ENCODE measurements around the gene ADK. TPM values are rescaled to one million over a fixed set of nuclear protein-coding genes. Genes with fewer than 3 reads are reported as not detected.

ADK gene
- total and polyA plus RNA-seq, 10 donors = 11.1 to 40.5 (median 32.1) TPM

DNA sequence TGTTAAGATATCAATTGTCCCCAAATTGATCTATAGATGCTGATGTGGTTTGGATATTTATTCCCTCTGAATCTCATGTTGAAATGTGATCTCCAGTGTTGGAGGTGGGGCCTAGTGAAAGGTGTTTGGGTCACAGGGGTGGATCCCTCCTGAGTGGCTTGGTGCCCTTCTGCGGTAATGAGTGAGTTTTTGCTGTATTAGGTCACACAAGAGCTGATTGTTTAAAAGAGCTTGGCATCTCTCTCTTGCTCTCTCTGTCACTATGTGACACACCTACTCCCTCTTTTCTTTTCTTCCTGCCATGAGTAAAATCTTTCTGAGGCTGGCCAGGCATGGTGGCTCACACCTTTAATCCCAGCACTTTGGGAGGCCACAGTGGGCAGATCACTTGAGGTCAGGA, 577.2 kb downstream of the ADK start:
- no peak overlapping the region for H3K4me3 ChIP-seq
- H3K27me3 ChIP-seq (replicated peaks in 1 of 7) = no peaks in the 10 kb centered on the region
- peaks cover 0 to 7% (median under 1%) of the 10 kb centered on the region in 8 donors for H3K9me3 ChIP-seq
- 94 to 100% (median 96%) methylated on average over 1 of the region's 1 CpG for WGBS, 5 donors
- intact Hi-C loops (cut with DNase I; ENCODE audit: low total_unique reads) = no loop called here
- H3K4me1 ChIP-seq = no peaks in the 10 kb centered on the region
- TF ChIP-seq POLR2A (IDR thresholded peaks at IDR 0.05) = no peak
- TF ChIP-seq, protein P1, sequence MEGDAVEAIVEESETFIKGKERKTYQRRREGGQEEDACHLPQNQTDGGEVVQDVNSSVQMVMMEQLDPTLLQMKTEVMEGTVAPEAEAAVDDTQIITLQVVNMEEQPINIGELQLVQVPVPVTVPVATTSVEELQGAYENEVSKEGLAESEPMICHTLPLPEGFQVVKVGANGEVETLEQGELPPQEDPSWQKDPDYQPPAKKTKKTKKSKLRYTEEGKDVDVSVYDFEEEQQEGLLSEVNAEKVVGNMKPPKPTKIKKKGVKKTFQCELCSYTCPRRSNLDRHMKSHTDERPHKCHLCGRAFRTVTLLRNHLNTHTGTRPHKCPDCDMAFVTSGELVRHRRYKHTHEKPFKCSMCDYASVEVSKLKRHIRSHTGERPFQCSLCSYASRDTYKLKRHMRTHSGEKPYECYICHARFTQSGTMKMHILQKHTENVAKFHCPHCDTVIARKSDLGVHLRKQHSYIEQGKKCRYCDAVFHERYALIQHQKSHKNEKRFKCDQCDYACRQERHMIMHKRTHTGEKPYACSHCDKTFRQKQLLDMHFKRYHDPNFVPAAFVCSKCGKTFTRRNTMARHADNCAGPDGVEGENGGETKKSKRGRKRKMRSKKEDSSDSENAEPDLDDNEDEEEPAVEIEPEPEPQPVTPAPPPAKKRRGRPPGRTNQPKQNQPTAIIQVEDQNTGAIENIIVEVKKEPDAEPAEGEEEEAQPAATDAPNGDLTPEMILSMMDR (IDR thresholded peaks at IDR 0.05 in 8 of 11, conservative IDR thresholded peaks at IDR 0.05 in 3 of 11) = no peak
- TF ChIP-seq POLR2AphosphoS5 (IDR thresholded peaks at IDR 0.05) = no peak
- no peak overlapping the region for H3K27ac ChIP-seq
- no peaks in the 10 kb centered on the region for H3K36me3 ChIP-seq
- DNase-seq = no peak

DNA sequence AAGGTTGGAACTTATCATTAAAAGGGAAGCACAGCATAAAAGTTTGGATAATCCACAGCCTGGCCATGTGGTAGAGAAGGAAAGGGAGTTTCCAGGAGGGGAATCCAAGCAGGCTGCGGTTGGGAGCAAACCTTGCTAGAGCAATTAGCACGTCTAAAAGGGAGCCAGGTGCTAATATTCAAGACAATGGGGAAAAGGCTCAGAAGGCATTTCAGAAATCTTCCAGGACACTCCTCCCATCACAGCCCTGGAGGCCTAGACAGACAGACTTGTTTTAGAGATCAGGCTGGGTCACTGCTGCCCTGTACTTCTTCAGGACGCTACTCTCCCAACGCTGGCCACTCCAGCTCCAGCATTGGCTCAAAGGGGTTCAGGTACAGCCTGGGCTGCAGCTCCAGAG, 579.2 kb downstream of the ADK start:
- DNase-seq = no peak
- Histone ChIP-seq H3K27ac (no peak overlapping the region), H3K27me3 (replicated peaks in 1 of 7) (no peaks in the 10 kb centered on the region), H3K4me3 (no peak overlapping the region), H3K4me1 (no peaks in the 10 kb centered on the region), H3K36me3 (no peaks in the 10 kb centered on the region), H3K9me3 (peaks cover 0 to 5% (median 2%) of the 10 kb centered on the region in 8 donors)
- intact Hi-C loops (cut with DNase I; ENCODE audit: low total_unique reads) = no loop called here
- TF ChIP-seq POLR2AphosphoS5 (IDR thresholded peaks at IDR 0.05) (no peak), POLR2A (IDR thresholded peaks at IDR 0.05) (no peak)
- TF ChIP-seq, protein P1 (IDR thresholded peaks at IDR 0.05 in 8 of 11, conservative IDR thresholded peaks at IDR 0.05 in 3 of 11) = no peak
- 55 to 80% (median 67%) methylated on average over 4 of the region's 4 CpGs for WGBS, 5 donors

DNA sequence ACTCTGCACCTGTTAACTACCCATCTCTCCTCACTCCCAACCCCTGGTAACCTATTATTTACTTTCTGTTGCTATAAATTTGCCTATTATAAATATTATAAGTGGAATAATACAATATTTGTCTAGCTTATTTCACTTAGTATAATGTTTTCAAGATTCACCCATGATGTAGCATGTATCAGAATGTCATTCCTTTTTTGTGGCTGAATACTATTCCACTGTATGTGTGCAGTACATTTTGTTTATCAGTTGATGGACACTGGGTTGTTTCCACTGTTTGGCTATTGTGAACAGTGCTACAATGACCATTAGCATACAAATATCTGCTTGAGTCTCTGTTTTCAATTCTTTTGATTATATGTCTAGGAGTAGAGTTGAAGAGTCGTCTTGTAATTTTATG, 582.6 kb downstream of the ADK start:
- intact Hi-C loops (cut with DNase I; ENCODE audit: low total_unique reads) = no loop called here
- Histone ChIP-seq H3K4me3 (no peak overlapping the region), H3K4me1 (peaks cover 5 to 10% (median 8%) of the 10 kb centered on the region in 6 donors), H3K36me3 (no peaks in the 10 kb centered on the region), H3K27me3 (replicated peaks in 1 of 7) (no peaks in the 10 kb centered on the region), H3K9me3 (peaks cover 0 to 5% (median 2%) of the 10 kb centered on the region in 8 donors), H3K27ac (no peak overlapping the region)
- no peak for DNase-seq
- 95 to 100% (median 97%) methylated on average over 1 of the region's 1 CpG for WGBS, 5 donors
- no peak for TF ChIP-seq POLR2AphosphoS5 (IDR thresholded peaks at IDR 0.05)

DNA sequence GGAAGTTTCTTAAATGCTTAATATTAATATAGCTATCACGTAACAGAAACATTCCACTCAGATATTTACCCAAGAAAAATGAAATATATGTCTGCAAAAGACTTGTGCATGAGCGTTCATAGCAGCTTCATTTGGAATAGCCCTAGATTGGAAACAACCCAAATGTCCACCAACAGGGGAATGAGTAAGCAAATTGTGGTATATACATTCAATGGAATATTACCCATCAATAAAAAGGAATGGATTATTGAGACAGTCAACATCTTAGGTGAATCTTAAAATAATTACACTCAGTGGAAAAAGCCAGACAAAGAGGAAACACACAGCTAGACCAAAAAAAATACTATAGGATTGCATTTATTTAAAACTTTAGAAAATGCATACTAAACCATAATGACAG, 585.0 kb downstream of the ADK start:
- no peak for DNase-seq
- intact Hi-C loops (cut with DNase I; ENCODE audit: low total_unique reads) = no loop called here
- H3K4me1 ChIP-seq = peaks cover 8 to 26% (median 20%) of the 10 kb centered on the region in 6 donors

More for the DNA sequence above, 585.0 kb downstream of the ADK start:
- H3K9me3 ChIP-seq = peaks cover 0 to 5% (median 0%) of the 10 kb centered on the region in 8 donors
- TF ChIP-seq POLR2AphosphoS5 (IDR thresholded peaks at IDR 0.05) (no peak), POLR2A (IDR thresholded peaks at IDR 0.05) (no peak)
- TF ChIP-seq, protein P1 (IDR thresholded peaks at IDR 0.05 in 8 of 11, conservative IDR thresholded peaks at IDR 0.05 in 3 of 11) = no peak
- no peak overlapping the region for H3K4me3 ChIP-seq
- WGBS, 5 donors = 74 to 90% (median 78%) methylated on average over 2 of the region's 2 CpGs
- H3K27ac ChIP-seq = no peak overlapping the region
- H3K27me3 ChIP-seq (replicated peaks in 1 of 7) = no peaks in the 10 kb centered on the region
- no peaks in the 10 kb centered on the region for H3K36me3 ChIP-seq
